ENCODE results near the gene PPP6R2.

The PPP6R2 gene

GRCh38 chr22:50467341-50467740, 124.2 kb downstream of the PPP6R2 start:
- no peak for DNase-seq (ENCODE audit: low read depth in 3 of 3)

DNA sequence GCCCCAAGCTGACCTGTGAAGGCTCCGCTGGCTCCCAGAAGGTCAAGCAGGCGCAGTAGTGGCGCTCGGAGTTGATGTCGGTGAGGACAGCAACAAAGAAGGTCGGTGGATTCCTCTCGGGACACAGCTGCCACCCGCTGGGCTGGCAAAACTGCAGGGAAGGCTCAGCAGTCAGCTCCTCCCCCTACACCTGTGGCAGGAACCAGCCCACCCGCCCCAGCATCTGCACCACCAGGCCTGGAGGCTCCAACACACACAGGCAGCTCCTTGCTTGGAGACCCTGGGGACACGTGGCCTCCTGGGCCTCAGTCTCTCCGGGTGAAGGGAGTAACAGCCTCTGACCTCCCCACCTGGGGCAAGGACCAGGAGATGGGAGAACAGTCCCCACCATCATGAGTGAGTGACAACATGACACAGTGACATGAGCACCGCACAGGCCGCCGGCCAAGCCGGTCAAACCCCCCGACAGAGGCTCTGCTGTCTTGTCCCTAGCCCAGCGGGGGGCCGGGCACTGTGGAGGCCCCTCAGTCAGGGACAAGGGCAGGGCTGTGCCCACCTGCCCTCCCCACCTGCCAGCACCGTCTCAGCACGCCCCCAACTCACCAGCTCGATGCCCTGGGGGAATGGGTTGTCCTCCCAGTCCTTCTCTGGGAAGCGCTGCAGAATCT, 124.8 kb downstream of the PPP6R2 start:
- no peak for DNase-seq (ENCODE audit: low read depth in 3 of 3)

DNA sequence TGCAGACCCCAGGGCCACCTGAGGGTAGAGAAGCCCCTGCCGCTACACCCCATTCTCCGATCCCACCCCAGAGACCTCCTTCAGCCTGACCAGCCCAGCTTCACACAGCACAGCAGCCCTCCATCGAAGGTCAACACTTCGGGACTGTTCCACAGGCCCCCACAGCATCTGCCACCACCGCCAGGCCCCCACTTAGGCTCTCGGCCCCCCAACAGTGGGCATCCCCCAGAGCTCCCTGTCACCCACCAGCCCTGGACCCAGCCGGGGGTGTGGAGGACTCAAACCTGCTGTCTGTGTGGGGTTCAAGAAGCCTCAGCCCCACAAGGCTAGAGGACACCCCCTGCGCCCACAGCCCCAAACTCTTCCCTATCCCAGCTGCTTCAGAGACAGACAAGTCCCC, 125.5 kb downstream of the PPP6R2 start:
- no peak for DNase-seq (ENCODE audit: low read depth in 3 of 3)

- DNase-seq (ENCODE audit: low read depth in 3 of 3), result peak; percentile 66 to 95 (median 88)
Observed at GRCh38 chr22:50469377-50470305, 126.5 kb downstream of the PPP6R2 start.

GRCh38 chr22:50470491-50470890, 127.4 kb downstream of the PPP6R2 start:
- DNase-seq (ENCODE audit: low read depth in 3 of 3), result no peak

DNA sequence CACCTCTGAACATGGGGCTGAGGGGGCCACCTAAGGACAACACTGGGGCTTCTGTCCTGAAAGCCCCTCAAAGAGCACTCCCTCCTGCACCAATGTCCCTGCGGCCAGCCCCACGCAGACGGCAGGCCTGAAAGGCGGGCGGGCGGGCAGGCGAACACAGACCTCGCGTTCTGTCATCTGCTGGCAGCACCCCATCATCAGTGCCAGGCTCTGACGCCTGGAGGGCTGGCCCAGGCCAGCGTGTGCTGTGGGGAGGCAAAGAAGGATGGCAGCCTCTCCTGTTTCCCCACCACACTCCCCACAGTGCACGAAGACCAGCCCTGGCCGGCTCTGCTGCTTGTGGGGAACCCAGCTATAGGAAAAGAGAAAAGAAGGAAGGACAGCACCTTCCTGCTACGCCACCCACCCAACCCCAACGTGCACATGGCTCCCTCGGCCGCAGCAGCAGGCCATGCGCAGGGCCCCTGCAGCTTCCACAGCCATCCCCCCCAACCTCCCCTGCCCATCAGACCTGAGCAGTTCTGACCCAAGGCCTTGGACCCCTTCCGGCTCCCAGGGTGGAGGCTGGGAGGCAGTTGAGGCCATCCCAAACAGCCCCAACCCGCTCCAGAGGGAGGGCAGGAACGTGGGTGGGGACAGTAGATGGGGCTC, 128.2 kb downstream of the PPP6R2 start:
- DNase-seq (ENCODE audit: low read depth in 3 of 3), result no peak

- DNase-seq (ENCODE audit: low read depth in 3 of 3), result no peak
Observed at GRCh38 chr22:50471962-50472361, 128.8 kb downstream of the PPP6R2 start.

- no peak for DNase-seq (ENCODE audit: low read depth in 3 of 3)
Observed at GRCh38 chr22:50473088-50473487, 130.0 kb downstream of the PPP6R2 start.

GRCh38 chr22:50473855-50474671, 130.9 kb downstream of the PPP6R2 start:
- no peak for DNase-seq (ENCODE audit: low read depth in 3 of 3)

DNA sequence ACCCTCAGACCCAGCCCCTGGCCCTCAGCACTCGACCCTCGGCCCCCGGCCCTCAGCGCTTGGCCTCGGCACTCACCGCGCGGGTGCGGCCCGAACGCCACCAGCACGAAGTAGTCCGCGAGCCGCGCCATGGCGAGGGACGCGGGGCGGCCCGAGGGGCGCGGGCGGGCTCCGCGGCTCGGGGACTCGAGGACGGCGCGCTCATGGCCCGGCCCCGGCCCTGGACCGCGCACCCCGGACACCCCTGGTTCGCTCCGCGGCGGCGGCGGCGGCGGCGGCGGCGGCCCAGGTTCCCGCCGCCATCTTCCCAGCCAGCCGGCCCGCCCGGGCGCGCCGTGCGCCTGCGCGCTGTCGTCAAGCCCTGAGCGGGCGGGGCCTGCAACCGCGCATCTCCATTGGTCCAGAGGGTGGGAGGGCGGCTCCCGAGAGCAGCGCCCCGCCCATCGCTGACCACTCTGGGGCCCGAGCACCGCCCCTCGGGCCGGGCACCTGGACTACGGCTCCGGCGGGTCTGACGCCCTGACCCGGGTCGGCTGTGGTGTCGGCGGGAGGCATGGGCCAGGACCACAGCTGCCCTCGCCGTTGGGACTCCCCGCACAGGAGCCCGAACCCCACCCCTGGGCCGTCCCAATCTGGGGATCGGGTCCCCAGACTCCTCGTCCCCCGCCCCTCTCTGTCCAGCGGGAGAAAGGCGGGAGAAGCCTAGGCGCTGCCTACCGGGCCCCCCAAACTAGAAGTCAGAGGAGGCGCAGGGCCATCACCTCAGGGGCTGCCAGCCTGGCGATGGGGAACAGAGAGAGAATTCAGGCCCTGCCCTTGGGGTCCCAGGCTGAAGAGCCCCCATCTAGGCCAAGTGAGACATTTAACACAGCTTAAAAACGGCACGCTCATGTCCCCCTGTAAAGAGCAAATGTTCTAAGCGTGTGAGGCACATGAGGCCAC, 131.9 kb downstream of the PPP6R2 start, which contains the start of gene SBF1:
Gene SBF1 (minus strand): TSS at position 326 of the 942 bp plus-strand sequence. CDS start 195 bp downstream, at position 131.
- peak; percentile 71 to 88 (median 80) for DNase-seq (ENCODE audit: low read depth in 3 of 3)

- no peak for DNase-seq (ENCODE audit: low read depth in 3 of 3)
Observed at GRCh38 chr22:50475652-50476002, 132.5 kb downstream of the PPP6R2 start.

GRCh38 chr22:50476868-50477267, 133.7 kb downstream of the PPP6R2 start:
- no peak for DNase-seq (ENCODE audit: low read depth in 3 of 3)

DNA sequence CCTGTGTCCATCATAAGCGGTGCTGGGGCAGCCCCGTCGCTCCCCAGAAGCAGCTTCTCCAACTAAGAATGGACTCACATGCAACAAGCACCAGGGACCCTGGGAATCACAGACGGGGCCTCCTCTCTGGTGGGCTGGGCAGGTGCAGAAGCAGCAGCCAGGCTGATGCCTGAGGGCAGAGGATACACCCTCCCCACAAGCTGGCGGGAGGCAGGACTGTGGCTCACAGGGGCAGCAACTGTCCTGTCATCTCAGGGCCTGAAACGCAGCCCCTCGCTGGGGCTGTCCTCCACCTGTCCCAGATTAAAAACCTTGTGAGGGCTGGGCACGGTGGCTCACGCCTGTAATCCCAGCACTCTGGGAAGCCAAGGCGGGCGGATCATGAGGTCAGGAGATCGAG, 134.8 kb downstream of the PPP6R2 start:
- no peak for DNase-seq (ENCODE audit: low read depth in 3 of 3)

DNA sequence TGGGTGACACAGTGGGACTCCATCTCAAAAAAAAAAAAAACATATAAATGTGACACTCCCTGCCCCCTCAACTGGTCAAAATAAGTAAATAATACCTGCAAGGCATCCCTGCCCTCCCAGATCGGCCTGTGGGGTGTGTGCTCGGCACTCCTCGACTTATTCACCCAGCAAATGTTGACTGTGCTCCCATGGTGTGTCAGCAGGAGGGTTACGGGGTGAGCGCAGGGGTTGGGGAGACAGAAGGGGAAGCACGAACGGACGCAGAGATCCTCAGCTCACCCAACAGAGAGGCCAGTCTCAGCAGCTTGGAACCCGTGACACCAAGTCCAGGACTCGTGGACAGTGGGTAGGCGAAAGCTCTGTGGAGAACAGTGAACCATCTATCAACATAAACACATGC, 136.6 kb downstream of the PPP6R2 start:
- no peak for DNase-seq (ENCODE audit: low read depth in 3 of 3)

GRCh38 chr22:50481045-50481439, 137.9 kb downstream of the PPP6R2 start:
- no peak for DNase-seq (ENCODE audit: low read depth in 3 of 3)

DNA sequence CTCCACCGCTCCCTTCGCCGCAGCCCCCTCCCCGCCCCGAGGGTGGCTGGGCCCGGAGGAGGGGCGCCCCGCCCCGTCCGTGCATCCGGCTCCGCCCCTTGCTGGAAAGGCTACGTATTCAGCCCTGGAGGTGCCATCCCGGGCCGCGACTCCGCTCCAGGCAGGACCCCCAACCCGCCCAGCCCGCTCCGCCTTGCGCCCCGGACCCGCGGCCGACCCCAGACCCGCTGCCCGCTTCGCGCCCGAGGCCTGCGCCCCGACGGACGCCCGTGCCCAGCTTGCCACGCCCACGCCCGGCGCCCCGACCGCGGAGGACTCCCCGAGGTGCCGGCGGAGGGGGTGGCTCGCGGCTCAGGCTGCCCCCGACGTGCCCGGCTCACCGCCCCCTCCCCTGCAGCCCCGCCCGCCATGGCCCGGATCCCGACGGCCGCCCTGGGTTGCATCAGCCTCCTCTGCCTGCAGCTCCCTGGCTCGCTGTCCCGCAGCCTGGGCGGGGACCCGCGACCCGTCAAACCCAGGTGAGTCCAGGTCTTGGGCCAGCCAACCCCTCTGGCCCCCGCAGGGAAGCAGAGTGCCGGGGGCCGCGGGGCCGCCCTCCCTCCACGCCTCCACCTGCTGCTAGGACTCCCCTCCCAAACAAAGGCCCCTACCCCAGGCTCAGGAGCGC, 138.4 kb downstream of the PPP6R2 start, which contains the start of gene ADM2:
Gene ADM2 (plus strand): TSS at position 104 of the 667 bp plus-strand sequence. CDS start 305 bp downstream, at position 409.
- peak in 2 of 3 donors; percentile 41 to 60 for DNase-seq (ENCODE audit: low read depth in 3 of 3)

DNA sequence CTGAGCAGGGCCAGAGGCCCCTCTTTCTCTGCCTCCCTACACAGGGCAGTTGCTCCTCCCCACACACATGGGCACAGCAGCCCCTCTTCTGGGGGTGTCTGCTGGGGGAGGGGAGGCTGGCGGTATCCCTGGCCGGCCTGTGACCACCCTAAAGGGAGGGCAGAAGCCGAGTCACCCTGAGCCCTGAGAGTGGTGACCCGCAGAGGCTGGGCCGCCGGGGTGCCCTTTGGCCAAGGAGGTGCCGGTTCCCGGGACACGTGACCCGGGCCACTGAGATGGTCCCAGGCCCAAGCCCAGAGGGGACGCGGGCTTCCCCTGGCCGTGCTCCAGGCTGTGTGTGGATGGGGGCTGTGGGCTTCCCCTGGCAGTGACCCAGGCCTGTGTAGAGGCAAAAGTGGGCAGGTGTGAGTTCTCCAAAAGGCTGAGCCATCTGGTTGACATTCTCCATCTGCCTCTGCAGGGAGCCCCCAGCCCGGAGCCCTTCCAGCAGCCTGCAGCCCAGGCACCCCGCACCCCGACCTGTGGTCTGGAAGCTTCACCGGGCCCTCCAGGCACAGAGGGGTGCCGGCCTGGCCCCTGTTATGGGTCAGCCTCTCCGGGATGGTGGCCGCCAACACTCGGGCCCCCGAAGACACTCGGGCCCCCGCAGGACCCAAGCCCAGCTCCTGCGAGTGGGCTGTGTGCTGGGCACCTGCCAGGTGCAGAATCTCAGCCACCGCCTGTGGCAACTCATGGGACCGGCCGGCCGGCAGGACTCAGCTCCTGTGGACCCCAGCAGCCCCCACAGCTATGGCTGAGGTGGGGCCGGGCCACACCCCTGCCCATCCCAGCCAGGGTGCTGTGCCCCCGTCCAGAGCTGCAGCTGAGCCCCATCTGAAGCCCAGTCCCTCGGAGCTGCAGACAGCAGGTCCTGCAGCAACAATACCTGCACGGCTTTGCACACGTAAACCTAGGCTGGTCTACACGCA, 139.3 kb downstream of the PPP6R2 start:
- no peak for DNase-seq (ENCODE audit: low read depth in 3 of 3)

GRCh38 chr22:50483106-50483505, 140.0 kb downstream of the PPP6R2 start:
- DNase-seq (ENCODE audit: low read depth in 3 of 3), result no peak

DNA sequence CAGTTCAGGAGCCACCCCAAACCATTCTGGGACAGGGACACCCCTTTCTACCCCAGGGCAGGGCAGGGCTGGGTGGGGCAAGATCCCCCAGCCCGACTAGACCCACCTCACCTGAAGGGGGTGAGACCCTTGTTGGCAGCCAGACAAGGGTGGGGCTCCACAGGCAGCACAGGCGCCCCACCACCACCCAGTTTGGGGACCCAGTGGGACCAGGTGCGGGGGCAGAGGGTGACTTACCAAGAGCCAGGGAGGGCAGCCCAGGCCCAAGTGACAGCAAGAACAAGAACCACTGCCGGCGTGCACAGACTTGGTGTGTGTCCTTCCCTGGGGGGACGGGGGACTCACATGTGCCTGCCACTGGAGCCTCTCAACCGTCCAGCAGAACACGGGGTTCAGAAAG, 140.4 kb downstream of the PPP6R2 start:
- DNase-seq (ENCODE audit: low read depth in 3 of 3), result no peak
